RWPE1 (cell line): Measurements from ENCODE around the gene PCYT2.
"Not testable (repeated sequence)": the region's sequence is repeated elsewhere in the genome, so short reads cannot be mapped to it uniquely, and the experiment has no call there.

Source experiments
- CTCF ChIA-PET: fragments of 350-600 bp; sonication (Branson Sonifier 250); formaldehyde crosslinking; extraction: SDS; loops from one replicate; lab custom pipeline; 2021; lab: Yijun Ruan, JAX
- POLR2A ChIA-PET: fragments of 400-600 bp; formaldehyde crosslinking; extraction: SDS; loops from one replicate; lab custom pipeline; 2020; ENCODE audit warnings: antibody characterized with exemption; ENCODE audit not compliant: low non-redundant PET; lab: Yijun Ruan, JAX
- DNase-seq: peaks from one replicate; pipeline ENCODE4 v3.0.0; 2012; ENCODE audit warnings: low spot score
- H3K27ac ChIP-seq: fragments of 450-650 bp; 2 replicates; pipeline ENCODE4 v1.5.1; 2017
- CTCF ChIP-seq: fragments of 450-650 bp; conservative IDR thresholded peaks from 2 replicates; pipeline ENCODE4 v1.5.1; 2017; ENCODE audit warnings: low read depth, mild to moderate bottlenecking

Gene PCYT2

GRCh38 chr17:81956607-81957589, 45.7 kb upstream of the PCYT2 start:
- no peak for DNase-seq
- CTCF ChIA-PET, result interaction anchor here (0.7 to 1.0 kb wide), 2 partner anchors 20 to 64 kb away, joined by 3 to 6 read pairs; no protein-coding TSS in a partner anchor
- POLR2A ChIA-PET, result no interaction called here
- no peak overlapping the region for H3K27ac ChIP-seq
- no peak for TF ChIP-seq CTCF

- no peak for TF ChIP-seq CTCF
- H3K27ac ChIP-seq, result no peak overlapping the region
- DNase-seq, result no peak
- POLR2A ChIA-PET, result interaction anchor here (0.6 kb wide), 2 partner anchors 20 to 43 kb away, joined by 3 to 4 read pairs; no protein-coding TSS in a partner anchor
- CTCF ChIA-PET, result interaction anchor here (0.7 to 1.0 kb wide), 2 partner anchors 32 to 65 kb away, joined by 3 to 5 read pairs; no protein-coding TSS in a partner anchor
Observed at GRCh38 chr17:81955756-81956544, 44.8 kb upstream of the PCYT2 start.

GRCh38 chr17:81955058-81955681, 44.0 kb upstream of the PCYT2 start:
- 0 out of 2 replicates have a peak overlapping the region, but pooled peaks have one; percentile 8 for H3K27ac ChIP-seq
- DNase-seq, result no peak
- ChIA-PET CTCF (interaction anchor here (0.7 kb wide), 1 partner anchor 31 kb away, joined by 5 read pairs; no protein-coding TSS in a partner anchor), POLR2A (interaction anchor here (0.6 kb wide), 1 partner anchor 42 kb away, joined by 4 read pairs; no protein-coding TSS in a partner anchor)
- TF ChIP-seq CTCF, result no peak

- no peak for TF ChIP-seq CTCF
- DNase-seq, result no peak
- 0 out of 2 replicates have a peak overlapping the region, but pooled peaks have one; percentile 8 for H3K27ac ChIP-seq
- ChIA-PET CTCF (interaction anchor here (0.7 to 0.8 kb wide), 2 partner anchors 21 to 63 kb away, joined by 3 read pairs; no protein-coding TSS in a partner anchor), POLR2A (no interaction called here)
Observed at GRCh38 chr17:81954131-81955057, 43.2 kb upstream of the PCYT2 start.

- POLR2A ChIA-PET, result interaction anchor here (0.7 kb wide), 1 partner anchor 110 kb away, joined by 5 read pairs; no protein-coding TSS in a partner anchor
- CTCF ChIA-PET, result interaction anchor here (0.6 kb wide), 1 partner anchor 36 kb away, joined by 3 read pairs; no protein-coding TSS in a partner anchor
- not testable (repeated sequence) for H3K27ac ChIP-seq, DNase-seq
Observed at GRCh38 chr17:81953443-81953842, 42.2 kb upstream of the PCYT2 start.
